ENCODE data around the gene C22orf23. TPM values are rescaled to one million over a fixed set of nuclear protein-coding genes. Genes with fewer than 3 reads are reported as not detected.
"Not testable (repeated sequence)": the region's sequence is repeated elsewhere in the genome, so short reads cannot be mapped to it uniquely, and the experiment has no call there.

Gene C22orf23
- polyA plus RNA-seq, 3 donors: 6.4 to 7.0 (median 6.8) TPM

GRCh38 chr22:37957232-37957631 is 3.8 kb upstream of the C22orf23 start:
- no peak for DNase-seq

- DNase-seq: not testable (repeated sequence)
Measured at GRCh38 chr22:37955825-37956397, 2.5 kb upstream of the C22orf23 start.

GRCh38 chr22:37954686-37955085 is 1.3 kb upstream of the C22orf23 start:
- DNase-seq: no peak

GRCh38 chr22:37953062-37953436 is 352 bp downstream of the C22orf23 start:
- DNase-seq: no peak

GRCh38 chr22:37952629-37953028 is 772 bp downstream of the C22orf23 start:
- not testable (repeated sequence) for DNase-seq

GRCh38 chr22:37951305-37951704 is 2.1 kb downstream of the C22orf23 start:
- peak; percentile 41 for DNase-seq

GRCh38 chr22:37947142-37947795 is 6.1 kb downstream of the C22orf23 start:
- DNase-seq: not testable (repeated sequence)

- DNase-seq: not testable (repeated sequence)
Measured at GRCh38 chr22:37944423-37944822, 9.0 kb downstream of the C22orf23 start.

GRCh38 chr22:37943825-37944198 is 9.6 kb downstream of the C22orf23 start:
- DNase-seq: no peak

- peak; percentile 57 for DNase-seq
Measured at GRCh38 chr22:37943136-37943824, 10.1 kb downstream of the C22orf23 start.

GRCh38 chr22:37942133-37942532 is 11.3 kb downstream of the C22orf23 start:
- no peak for DNase-seq

GRCh38 chr22:37940698-37941376 is 12.6 kb downstream of the C22orf23 start:
- DNase-seq: no peak

- DNase-seq: peak; percentile 84
Measured at GRCh38 chr22:37933711-37934376, 19.6 kb downstream of the C22orf23 start.

GRCh38 chr22:37932821-37933578 is 20.4 kb downstream of the C22orf23 start:
- DNase-seq: no peak

GRCh38 chr22:37932401-37932800 is 21.0 kb downstream of the C22orf23 start:
- DNase-seq: no peak

- DNase-seq: no peak
Measured at GRCh38 chr22:37931893-37932389, 21.5 kb downstream of the C22orf23 start.

- DNase-seq: no peak
Measured at GRCh38 chr22:37930952-37931440, 22.4 kb downstream of the C22orf23 start.

GRCh38 chr22:37930270-37930951 is 23.0 kb downstream of the C22orf23 start:
- no peak for DNase-seq

GRCh38 chr22:37929390-37929789 is 24.0 kb downstream of the C22orf23 start:
- no peak for DNase-seq

- no peak for DNase-seq
Measured at GRCh38 chr22:37927637-37927936, 25.8 kb downstream of the C22orf23 start.

Data from renal pelvis (tissue), 4 donors.